ENCODE results near the gene RACK1.

The RACK1 gene

DNA sequence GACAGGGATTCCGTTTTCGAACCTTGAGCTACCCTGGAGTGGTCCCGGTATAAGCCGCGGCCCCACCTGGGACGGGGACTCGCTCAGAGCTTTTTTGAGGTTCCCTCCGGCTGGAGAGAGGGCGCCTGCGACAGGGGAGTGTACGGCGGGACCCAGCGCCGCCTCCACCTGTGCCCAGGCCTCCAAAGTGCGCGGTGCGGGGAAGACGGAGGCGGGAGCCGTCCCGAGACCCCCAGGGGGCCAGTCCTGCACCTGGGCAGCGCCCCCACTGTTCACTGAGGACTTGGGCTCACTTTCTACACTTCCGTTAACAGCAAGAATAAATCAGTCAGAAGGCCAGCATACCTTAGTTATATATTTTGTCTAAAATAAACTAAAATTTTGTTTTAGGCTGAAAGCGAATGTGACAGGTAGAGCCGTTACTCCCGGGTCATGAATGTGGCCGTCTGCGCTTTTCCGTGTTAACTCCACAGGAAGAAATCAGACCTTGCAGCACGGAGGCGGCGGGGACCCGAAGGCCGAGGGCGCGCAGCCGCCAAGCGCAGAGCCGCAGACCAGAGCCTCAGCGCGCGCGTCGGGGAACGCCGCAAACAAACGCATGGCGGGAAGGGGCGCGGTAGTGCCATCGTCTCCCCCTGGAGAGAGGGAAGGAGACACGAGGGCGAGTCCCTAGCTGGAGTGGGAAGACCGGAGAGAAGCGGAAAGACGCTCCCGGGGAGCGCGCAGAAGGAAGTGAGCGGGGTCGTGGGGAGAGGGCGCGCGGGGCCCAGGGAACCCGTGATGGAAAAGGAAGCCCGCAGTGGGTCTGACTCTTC, 52.8 kb downstream of the RACK1 start:
- peak overlapping the region; percentile 91 for H3K9ac ChIP-seq (ENCODE audit: low read depth, low read length, poor library complexity)
- no peak overlapping the region for H2BK15ac ChIP-seq (ENCODE audit: low read length)
- peaks cover 5 to 22% (median 15%) of the 10 kb centered on the region in 3 experiments for H3K27me3 ChIP-seq (ENCODE audit: control insufficient read depth in 3 of 3, insufficient read depth in 3 of 3, low read depth in 1 of 3, low read length in 3 of 3)
- peaks cover 3 to 10% of the 10 kb centered on the region in 2 donors for H3K4me1 ChIP-seq (ENCODE audit: control insufficient read depth in 2 of 2, insufficient read depth in 1 of 2, low read depth in 1 of 2, low read length in 2 of 2)
- peak overlapping the region; percentile 57 for H2BK5ac ChIP-seq (ENCODE audit: low read length)
- H4K8ac ChIP-seq (ENCODE audit: low read depth, low read length), result no peak overlapping the region
- H3K36me3 ChIP-seq (replicated peaks in 1 of 2; ENCODE audit: control insufficient read depth in 2 of 2, insufficient read depth in 2 of 2, low read length in 2 of 2), result no peaks in the 10 kb centered on the region
- peak; percentile 70 for DNase-seq (ENCODE audit: low spot score)
- H2AK5ac ChIP-seq (ENCODE audit: low read depth, low read length), result no peak overlapping the region
- no peak overlapping the region for H2BK12ac ChIP-seq (ENCODE audit: low read length)
- no CpG with 5 or more reads among the region's 66 CpGs for WGBS, 2 donors (ENCODE audit: extremely low coverage in 2 of 2, insufficient read length in 2 of 2, insufficient replicate concordance in 1 of 2)
- H3K4me3 ChIP-seq (ENCODE audit: low read length in 2 of 2), result peak overlapping the region; percentile 84 to 93
- H2AFZ ChIP-seq (ENCODE audit: low read length), result peak overlapping the region; percentile 95
- no peak overlapping the region for H3K4ac ChIP-seq (ENCODE audit: low read length)
- H3K18ac ChIP-seq (ENCODE audit: low read length), result peak overlapping the region; percentile 83
- peak overlapping the region; percentile 99 for H3K4me2 ChIP-seq (ENCODE audit: insufficient read depth, low read length, poor library complexity, severe bottlenecking)
- H3K23ac ChIP-seq (ENCODE audit: low read depth, low read length, poor library complexity), result peak overlapping the region; percentile 89
- no peak overlapping the region for H3K27ac ChIP-seq (replicated peaks; ENCODE audit: low read length)
- no peak overlapping the region for H3K14ac ChIP-seq (ENCODE audit: low read length)
- H4K91ac ChIP-seq (ENCODE audit: low read depth, low read length, poor library complexity), result no peak overlapping the region
- no peaks in the 10 kb centered on the region for H3K9me3 ChIP-seq (replicated peaks in 1 of 2; ENCODE audit: control insufficient read depth in 2 of 2, insufficient read depth in 1 of 2, low read depth in 1 of 2, low read length in 2 of 2)
- no peak overlapping the region for H2BK120ac ChIP-seq (ENCODE audit: low read depth, low read length)
- H3K79me1 ChIP-seq (ENCODE audit: low read depth, low read length), result no peaks in the 10 kb centered on the region

- H3K79me1 ChIP-seq (ENCODE audit: low read depth, low read length), result no peaks in the 10 kb centered on the region
- peak overlapping the region; percentile 21 for H2AK5ac ChIP-seq (ENCODE audit: low read depth, low read length)
- no peak overlapping the region for H4K8ac ChIP-seq (ENCODE audit: low read depth, low read length)
- no peak overlapping the region for H4K91ac ChIP-seq (ENCODE audit: low read depth, low read length, poor library complexity)
- peak overlapping the region; percentile 40 for H3K18ac ChIP-seq (ENCODE audit: low read length)
- H2BK15ac ChIP-seq (ENCODE audit: low read length), result no peak overlapping the region
- no peak overlapping the region for H3K27ac ChIP-seq (replicated peaks; ENCODE audit: low read length)
- H3K9ac ChIP-seq (ENCODE audit: low read depth, low read length, poor library complexity), result peak overlapping the region; percentile 71
- no peak overlapping the region for H3K14ac ChIP-seq (ENCODE audit: low read length)
- H2BK5ac ChIP-seq (ENCODE audit: low read length), result peak overlapping the region; percentile 57
- H3K4me3 ChIP-seq (ENCODE audit: low read length in 2 of 2), result peak overlapping the region; percentile 84 to 93
- H3K4me1 ChIP-seq (ENCODE audit: control insufficient read depth in 2 of 2, insufficient read depth in 1 of 2, low read depth in 1 of 2, low read length in 2 of 2), result peaks cover 3 to 10% of the 10 kb centered on the region in 2 donors
- peak overlapping the region; percentile 99 for H3K4me2 ChIP-seq (ENCODE audit: insufficient read depth, low read length, poor library complexity, severe bottlenecking)
- H3K23ac ChIP-seq (ENCODE audit: low read depth, low read length, poor library complexity), result peak overlapping the region; percentile 89
- H3K4ac ChIP-seq (ENCODE audit: low read length), result no peak overlapping the region
- H3K36me3 ChIP-seq (replicated peaks in 1 of 2; ENCODE audit: control insufficient read depth in 2 of 2, insufficient read depth in 2 of 2, low read length in 2 of 2), result no peaks in the 10 kb centered on the region
- H2BK12ac ChIP-seq (ENCODE audit: low read length), result no peak overlapping the region
- H3K9me3 ChIP-seq (replicated peaks in 1 of 2; ENCODE audit: control insufficient read depth in 2 of 2, insufficient read depth in 1 of 2, low read depth in 1 of 2, low read length in 2 of 2), result no peaks in the 10 kb centered on the region
- no CpG with 5 or more reads among the region's 52 CpGs for WGBS, 2 donors (ENCODE audit: extremely low coverage in 2 of 2, insufficient read length in 2 of 2, insufficient replicate concordance in 1 of 2)
- peak overlapping the region; percentile 95 for H2AFZ ChIP-seq (ENCODE audit: low read length)
- H3K27me3 ChIP-seq (ENCODE audit: control insufficient read depth in 3 of 3, insufficient read depth in 3 of 3, low read depth in 1 of 3, low read length in 3 of 3), result peaks cover 5 to 22% (median 15%) of the 10 kb centered on the region in 3 experiments
- DNase-seq (ENCODE audit: low spot score), result no peak
- no peak overlapping the region for H2BK120ac ChIP-seq (ENCODE audit: low read depth, low read length)
Observed at GRCh38 chr5:181189962-181190710, 53.6 kb downstream of the RACK1 start.

DNA sequence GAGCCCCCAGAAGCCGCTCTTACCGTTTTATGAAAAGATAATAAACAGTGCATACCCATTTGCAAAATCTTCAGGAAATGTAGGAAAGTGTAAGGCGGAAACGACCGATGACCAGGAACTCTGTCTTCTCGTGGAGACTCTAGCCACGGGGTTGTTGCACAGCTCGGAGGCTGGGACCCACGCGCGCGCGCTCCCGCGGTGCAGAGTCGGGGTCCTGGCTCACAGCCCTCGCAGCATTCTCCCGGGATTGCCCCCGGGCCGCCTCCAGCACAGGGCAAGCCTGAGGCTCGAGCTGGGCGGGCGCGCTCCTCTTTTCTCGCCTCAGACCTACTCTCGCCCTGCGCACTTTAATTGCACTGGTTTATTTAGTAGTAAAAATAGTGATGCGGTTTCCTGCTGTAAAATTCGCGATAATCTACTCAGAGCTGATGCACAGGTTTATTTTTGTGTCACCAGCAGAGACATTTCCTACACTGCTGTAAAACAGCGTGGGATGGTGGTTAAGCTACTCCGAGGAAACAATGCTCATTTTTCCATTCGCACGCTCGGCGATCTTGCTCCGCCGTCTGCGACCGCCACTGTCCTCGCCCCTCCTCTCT, 54.2 kb downstream of the RACK1 start:
- H4K91ac ChIP-seq (ENCODE audit: low read depth, low read length, poor library complexity), result no peak overlapping the region
- H2BK5ac ChIP-seq (ENCODE audit: low read length), result no peak overlapping the region
- H2BK15ac ChIP-seq (ENCODE audit: low read length), result no peak overlapping the region
- peaks cover 5 to 22% (median 15%) of the 10 kb centered on the region in 3 experiments for H3K27me3 ChIP-seq (ENCODE audit: control insufficient read depth in 3 of 3, insufficient read depth in 3 of 3, low read depth in 1 of 3, low read length in 3 of 3)
- H2BK12ac ChIP-seq (ENCODE audit: low read length), result no peak overlapping the region
- H3K79me1 ChIP-seq (ENCODE audit: low read depth, low read length), result no peaks in the 10 kb centered on the region
- no peak overlapping the region for H2AK5ac ChIP-seq (ENCODE audit: low read depth, low read length)
- H2AFZ ChIP-seq (ENCODE audit: low read length), result peak overlapping the region; percentile 95
- no peak overlapping the region for H4K8ac ChIP-seq (ENCODE audit: low read depth, low read length)
- no peaks in the 10 kb centered on the region for H3K9me3 ChIP-seq (replicated peaks in 1 of 2; ENCODE audit: control insufficient read depth in 2 of 2, insufficient read depth in 1 of 2, low read depth in 1 of 2, low read length in 2 of 2)
- peak overlapping the region; percentile 84 to 93 for H3K4me3 ChIP-seq (ENCODE audit: low read length in 2 of 2)
- peak overlapping the region; percentile 99 for H3K4me2 ChIP-seq (ENCODE audit: insufficient read depth, low read length, poor library complexity, severe bottlenecking)
- peaks cover 3 to 10% of the 10 kb centered on the region in 2 donors for H3K4me1 ChIP-seq (ENCODE audit: control insufficient read depth in 2 of 2, insufficient read depth in 1 of 2, low read depth in 1 of 2, low read length in 2 of 2)
- DNase-seq (ENCODE audit: low spot score), result no peak
- no CpG with 5 or more reads among the region's 41 CpGs for WGBS, 2 donors (ENCODE audit: extremely low coverage in 2 of 2, insufficient read length in 2 of 2, insufficient replicate concordance in 1 of 2)
- H3K18ac ChIP-seq (ENCODE audit: low read length), result no peak overlapping the region
- no peak overlapping the region for H3K14ac ChIP-seq (ENCODE audit: low read length)
- peak overlapping the region; percentile 82 for H3K9ac ChIP-seq (ENCODE audit: low read depth, low read length, poor library complexity)
- H3K4ac ChIP-seq (ENCODE audit: low read length), result no peak overlapping the region
- H3K23ac ChIP-seq (ENCODE audit: low read depth, low read length, poor library complexity), result no peak overlapping the region
- H2BK120ac ChIP-seq (ENCODE audit: low read depth, low read length), result no peak overlapping the region
- no peak overlapping the region for H3K27ac ChIP-seq (replicated peaks; ENCODE audit: low read length)
- no peaks in the 10 kb centered on the region for H3K36me3 ChIP-seq (replicated peaks in 1 of 2; ENCODE audit: control insufficient read depth in 2 of 2, insufficient read depth in 2 of 2, low read length in 2 of 2)

Data from neuronal stem cell (in vitro differentiated cells).